Measurements from ENCODE around the gene TNFSF12. TPM values are rescaled to one million over a fixed set of nuclear protein-coding genes. Genes with fewer than 3 reads are reported as not detected.

TNFSF12 gene
- total and polyA plus RNA-seq, 12 donors = 3.3 to 134 (median 54.7) TPM

DNA sequence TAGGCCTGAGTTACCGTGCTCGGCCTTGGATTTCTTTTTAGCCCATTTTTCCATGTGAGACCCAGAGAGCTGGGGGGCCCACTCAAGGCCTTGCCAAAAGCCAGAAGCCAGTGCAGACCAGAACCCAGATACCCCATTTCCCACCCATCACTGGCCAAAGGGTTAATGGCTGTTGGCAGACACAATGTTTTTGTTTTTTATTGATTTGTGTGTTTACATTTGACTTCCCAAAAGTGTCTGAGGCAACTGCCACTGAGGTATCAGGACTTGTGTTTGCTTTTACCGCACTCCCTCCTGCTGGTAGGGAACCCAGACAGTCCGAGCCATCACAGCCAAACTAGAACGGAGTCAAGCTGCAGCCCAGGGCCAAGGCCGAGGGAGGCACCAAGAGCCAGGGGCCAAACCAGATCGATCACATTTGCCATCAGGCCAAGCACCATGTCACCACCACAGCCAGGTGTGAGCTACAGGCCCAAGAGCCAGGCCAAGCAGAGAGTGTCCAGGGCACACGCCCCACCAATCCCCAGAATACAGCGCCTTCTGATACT, 7.7 kb upstream of the TNFSF12 start:
- Histone ChIP-seq H3K36me3 (replicated peaks in 1 of 2) (no peaks in the 10 kb centered on the region), H3K4me1 (replicated peaks in 1 of 2) (peaks cover 4 to 10% of the 10 kb centered on the region in 2 donors), H3K27ac (no peak overlapping the region), H3K4me3 (no peak overlapping the region), H3K27me3 (no peaks in the 10 kb centered on the region), H3K9me3 (replicated peaks in 1 of 3) (no peaks in the 10 kb centered on the region)
- WGBS, 4 donors = 85 to 92% (median 89%) methylated on average over 8 to 9 of the region's 9 CpGs
- no peak for DNase-seq
- TF ChIP-seq, protein P1, sequence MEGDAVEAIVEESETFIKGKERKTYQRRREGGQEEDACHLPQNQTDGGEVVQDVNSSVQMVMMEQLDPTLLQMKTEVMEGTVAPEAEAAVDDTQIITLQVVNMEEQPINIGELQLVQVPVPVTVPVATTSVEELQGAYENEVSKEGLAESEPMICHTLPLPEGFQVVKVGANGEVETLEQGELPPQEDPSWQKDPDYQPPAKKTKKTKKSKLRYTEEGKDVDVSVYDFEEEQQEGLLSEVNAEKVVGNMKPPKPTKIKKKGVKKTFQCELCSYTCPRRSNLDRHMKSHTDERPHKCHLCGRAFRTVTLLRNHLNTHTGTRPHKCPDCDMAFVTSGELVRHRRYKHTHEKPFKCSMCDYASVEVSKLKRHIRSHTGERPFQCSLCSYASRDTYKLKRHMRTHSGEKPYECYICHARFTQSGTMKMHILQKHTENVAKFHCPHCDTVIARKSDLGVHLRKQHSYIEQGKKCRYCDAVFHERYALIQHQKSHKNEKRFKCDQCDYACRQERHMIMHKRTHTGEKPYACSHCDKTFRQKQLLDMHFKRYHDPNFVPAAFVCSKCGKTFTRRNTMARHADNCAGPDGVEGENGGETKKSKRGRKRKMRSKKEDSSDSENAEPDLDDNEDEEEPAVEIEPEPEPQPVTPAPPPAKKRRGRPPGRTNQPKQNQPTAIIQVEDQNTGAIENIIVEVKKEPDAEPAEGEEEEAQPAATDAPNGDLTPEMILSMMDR (IDR thresholded peaks at IDR 0.05) = no peak
- no peak for TF ChIP-seq POLR2A (IDR thresholded peaks at IDR 0.05)
- intact Hi-C loops (cut with DNase I) = no loop called here

DNA sequence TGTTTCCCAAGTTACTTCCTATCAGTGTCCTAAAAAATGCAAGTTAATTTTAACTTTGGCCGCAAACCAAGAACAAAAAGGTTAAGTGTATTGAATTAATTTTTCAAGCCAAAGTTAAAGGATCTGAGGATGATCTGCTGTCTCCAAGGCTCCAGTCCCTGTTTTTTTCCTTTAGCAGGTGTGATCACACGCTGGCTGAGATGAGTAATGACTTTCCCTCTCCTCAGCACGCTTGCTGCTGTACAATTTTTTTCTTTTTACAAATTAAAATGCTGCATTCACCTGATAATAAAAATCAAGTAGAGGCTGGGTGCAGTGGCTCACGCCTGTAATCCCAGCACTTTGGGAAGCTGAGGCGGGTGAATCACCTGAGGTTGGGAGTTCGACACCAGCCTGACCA, 3.9 kb upstream of the TNFSF12 start:
- Histone ChIP-seq H3K36me3 (replicated peaks in 1 of 2) (no peaks in the 10 kb centered on the region), H3K4me1 (replicated peaks in 1 of 2) (peaks cover 16 to 19% of the 10 kb centered on the region in 2 donors), H3K27ac (peak overlapping the region in 3 of 5 donors; percentile 35 to 78 (median 44)), H3K9me3 (replicated peaks in 1 of 3) (no peaks in the 10 kb centered on the region), H3K4me3 (no peak overlapping the region), H3K27me3 (no peaks in the 10 kb centered on the region)
- intact Hi-C loops (cut with DNase I) = no loop called here
- 48 to 54% (median 52%) methylated on average over 6 of the region's 6 CpGs for WGBS, 4 donors
- DNase-seq = no peak
- TF ChIP-seq, protein P1 (IDR thresholded peaks at IDR 0.05) = no peak
- no peak for TF ChIP-seq POLR2A (IDR thresholded peaks at IDR 0.05)

DNA sequence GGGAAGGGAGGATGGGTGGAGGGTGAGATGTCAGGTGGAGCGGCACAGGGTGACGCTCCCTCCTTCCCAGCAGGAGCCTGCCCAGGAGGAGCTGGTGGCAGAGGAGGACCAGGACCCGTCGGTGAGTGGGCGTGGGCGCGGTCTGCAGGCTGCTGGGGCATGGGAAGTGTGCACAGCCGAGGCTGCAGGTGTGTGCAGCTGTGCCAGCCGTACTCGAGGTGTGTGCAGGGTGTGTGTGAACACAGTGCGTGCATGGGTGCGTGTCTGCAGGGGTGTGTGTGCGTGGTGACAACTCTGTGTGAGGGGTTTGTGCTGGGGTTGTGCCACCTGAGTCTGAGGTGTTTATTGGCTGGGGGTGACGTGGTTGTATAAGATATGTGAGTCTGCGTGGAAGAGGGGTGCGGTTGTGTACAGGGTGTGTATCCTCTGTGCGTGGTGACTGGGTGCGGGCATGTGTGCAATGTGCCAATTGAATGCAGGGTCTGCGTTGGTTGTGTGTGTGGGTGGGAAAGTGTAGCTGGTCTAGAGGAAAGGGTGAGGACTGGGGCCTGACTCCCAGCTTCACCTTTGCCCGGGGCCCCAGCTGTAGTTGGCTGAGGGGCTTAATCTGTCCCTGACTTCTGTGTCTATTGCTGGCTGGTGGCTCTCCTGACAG, 670 bp downstream of the TNFSF12 start:
- intact Hi-C loops (cut with DNase I) = loop anchor here in 1 of 2 donors (10.0 kb wide), 1 partner anchor 195 kb away; the partner anchor contains the start of genes KCTD11 and TMEM95
- H3K4me1 ChIP-seq (replicated peaks in 1 of 2) = peaks cover 15 to 21% of the 10 kb centered on the region in 2 donors
- H3K36me3 ChIP-seq (replicated peaks in 1 of 2) = no peaks in the 10 kb centered on the region
- 41 to 69% (median 51%) methylated on average over 10 to 20 of the region's 20 CpGs for WGBS, 4 donors
- no peaks in the 10 kb centered on the region for H3K9me3 ChIP-seq (replicated peaks in 1 of 3)
- H3K4me3 ChIP-seq = peak overlapping the region; percentile 16 to 83 (median 73)
- peak overlapping the region; percentile 17 to 90 (median 81) for H3K27ac ChIP-seq
- no peaks in the 10 kb centered on the region for H3K27me3 ChIP-seq
- peak in 1 of 7 donors; percentile 28 for DNase-seq
- TF ChIP-seq, protein P1 (IDR thresholded peaks at IDR 0.05) = no peak
- TF ChIP-seq POLR2A (IDR thresholded peaks at IDR 0.05) = no peak

DNA sequence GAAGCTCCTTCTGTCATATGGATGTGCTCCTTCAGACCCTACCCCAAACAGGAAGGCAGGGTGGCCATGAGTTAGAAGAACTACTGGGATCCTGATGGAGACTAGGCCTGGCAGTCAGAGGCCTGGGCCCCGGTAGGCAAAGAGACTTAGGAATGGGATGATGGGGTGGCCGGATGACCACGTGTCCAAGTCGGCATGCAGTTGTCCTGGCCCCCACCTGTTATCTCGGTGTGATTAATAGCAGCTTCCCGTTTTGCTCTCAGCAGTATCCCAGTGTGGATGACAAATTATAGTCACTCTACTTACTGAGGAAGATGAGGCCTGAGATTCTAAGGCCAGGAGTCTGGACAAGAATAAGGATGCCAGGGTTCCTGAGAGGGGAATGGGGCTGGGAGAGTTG, 1.5 kb downstream of the TNFSF12 start:
- no peak for TF ChIP-seq POLR2A (IDR thresholded peaks at IDR 0.05)
- TF ChIP-seq, protein P1 (IDR thresholded peaks at IDR 0.05) = no peak
- DNase-seq = no peak
- peak overlapping the region in 2 of 5 donors; percentile 81 to 90 for H3K27ac ChIP-seq
- intact Hi-C loops (cut with DNase I) = loop anchor here in 1 of 2 donors (10.0 kb wide), 1 partner anchor 196 kb away; the partner anchor contains the start of genes KCTD11 and TMEM95
- H3K9me3 ChIP-seq (replicated peaks in 1 of 3) = no peaks in the 10 kb centered on the region
- H3K4me1 ChIP-seq (replicated peaks in 1 of 2) = peaks cover 13 to 15% of the 10 kb centered on the region in 2 donors
- H3K36me3 ChIP-seq (replicated peaks in 1 of 2) = no peaks in the 10 kb centered on the region
- H3K4me3 ChIP-seq = no peak overlapping the region
- 33 to 69% (median 53%) methylated on average over 4 to 6 of the region's 6 CpGs for WGBS, 4 donors
- H3K27me3 ChIP-seq = no peaks in the 10 kb centered on the region
